Measurements from ENCODE around the gene DDAH2.

- TF ChIP-seq CTCF (IDR thresholded peaks at IDR 0.05 in 4 of 5, conservative IDR thresholded peaks at IDR 0.05 in 1 of 5) (no peak), POLR2A (IDR thresholded peaks at IDR 0.05) (no peak)
These were observed 47.9 kb downstream of the DDAH2 start for GRCh38 chr6:31681135-31681671.
